ENCODE results near the gene RGN.
"Not testable (repeated sequence)": the region's sequence is repeated elsewhere in the genome, so short reads cannot be mapped to it uniquely, and the experiment has no call there.

GRCh38 chrX:47135650-47136049 is 57.4 kb downstream of the RGN start:
- TF ChIP-seq CTCF (IDR thresholded peaks at IDR 0.05); ZFX (IDR thresholded peaks at IDR 0.05; ENCODE audit: borderline replicate concordance): not testable (repeated sequence)
